SJSA1 (cell line): ENCODE measurements around the gene UBE3D. TPM values are rescaled to one million over a fixed set of nuclear protein-coding genes. Genes with fewer than 3 reads are reported as not detected.
"Not testable (repeated sequence)": the region's sequence is repeated elsewhere in the genome, so short reads cannot be mapped to it uniquely, and the experiment has no call there.

Experiments used
- DNase-seq, 2 experiments: peaks; one replicate each; pipeline ENCODE4 v3.0.0-alpha.2; 2015 to 2020; ENCODE audit warnings: low spot score in 2 of 2, low read depth in 1 of 2
- H3K27ac ChIP-seq: fragments of 250-450 bp; sonication (Bioruptor Pico); 2 replicates; pipeline ENCODE4 v1.5.1; 2020; ENCODE audit warnings: mild to moderate bottlenecking, moderate library complexity
- H3K27me3 ChIP-seq: fragments of 250-450 bp; sonication (Bioruptor Pico); replicated peaks from 2 replicates; pipeline ENCODE4 v1.5.1; 2020; ENCODE audit warnings: mild to moderate bottlenecking, moderate library complexity
- H3K36me3 ChIP-seq: fragments of 250-450 bp; sonication (Bioruptor Pico); 2 replicates; pipeline ENCODE4 v1.5.1; 2020; ENCODE audit warnings: mild to moderate bottlenecking
- H3K4me1 ChIP-seq: fragments of 250-450 bp; sonication (Bioruptor Pico); replicated peaks from 2 replicates; pipeline ENCODE4 v1.6.1; 2021; ENCODE audit warnings: mild to moderate bottlenecking
- H3K4me3 ChIP-seq: fragments of 250-450 bp; sonication (Bioruptor Pico); 2 replicates; pipeline ENCODE4 v1.5.1; 2020; ENCODE audit warnings: mild to moderate bottlenecking
- H3K9me3 ChIP-seq: fragments of 250-450 bp; sonication (Bioruptor Pico); replicated peaks from 2 replicates; pipeline ENCODE4 v1.5.1; 2020; ENCODE audit warnings: mild to moderate bottlenecking
- total RNA-seq: library from RNA; depleted of rRNA; stranded (reverse); fragments of >200 nt; shearing (Covaris generic); gene quantifications from 2 replicates; pipeline ENCODE4 v1.2.3, GENCODE V29; 2014

The UBE3D gene
- total RNA-seq, 1 experiment from 2014 or later = 6.9 TPM

GRCh38 chr6:82908661-82909060 lies 157.0 kb downstream of the UBE3D start:
- Histone ChIP-seq H3K36me3 (no peaks in the 10 kb centered on the region), H3K27me3 (no peaks in the 10 kb centered on the region), H3K27ac (no peak overlapping the region), H3K4me1 (peaks cover 14% of the 10 kb centered on the region), H3K4me3 (no peak overlapping the region), H3K9me3 (no peaks in the 10 kb centered on the region)
- no peak for DNase-seq

- DNase-seq = peak in 1 of 2 experiments; percentile 60
- H3K27me3 ChIP-seq = no peaks in the 10 kb centered on the region
Measured at GRCh38 chr6:82906951-82907350, 158.7 kb downstream of the UBE3D start.

GRCh38 chr6:82906489-82906888 lies 159.2 kb downstream of the UBE3D start:
- DNase-seq = no peak
- H3K27ac ChIP-seq = peak overlapping the region; percentile 14
- no peaks in the 10 kb centered on the region for H3K27me3 ChIP-seq
- no peaks in the 10 kb centered on the region for H3K36me3 ChIP-seq
- H3K4me1 ChIP-seq = peaks cover 14% of the 10 kb centered on the region
- H3K4me3 ChIP-seq = no peak overlapping the region
- no peaks in the 10 kb centered on the region for H3K9me3 ChIP-seq

More at GRCh38 chr6:82906951-82907350, 158.7 kb downstream of the UBE3D start:
- Histone ChIP-seq H3K9me3 (no peaks in the 10 kb centered on the region), H3K4me3 (no peak overlapping the region), H3K4me1 (peaks cover 14% of the 10 kb centered on the region), H3K27ac (peak overlapping the region; percentile 14; the same call in 1 of the 2 replicates), H3K36me3 (no peaks in the 10 kb centered on the region)

GRCh38 chr6:82904860-82905259 lies 160.8 kb downstream of the UBE3D start:
- H3K27me3 ChIP-seq = no peaks in the 10 kb centered on the region
- no peak for DNase-seq
- no peak overlapping the region for H3K27ac ChIP-seq
- H3K4me3 ChIP-seq = no peak overlapping the region
- H3K9me3 ChIP-seq = no peaks in the 10 kb centered on the region
- H3K4me1 ChIP-seq = peaks cover 14% of the 10 kb centered on the region
- H3K36me3 ChIP-seq = no peaks in the 10 kb centered on the region

GRCh38 chr6:82904257-82904656 lies 161.4 kb downstream of the UBE3D start:
- no peak for DNase-seq
- H3K4me1 ChIP-seq = peaks cover 14% of the 10 kb centered on the region
- no peak overlapping the region for H3K27ac ChIP-seq

GRCh38 chr6:82902290-82902689 lies 163.4 kb downstream of the UBE3D start:
- Histone ChIP-seq H3K27ac (no peak overlapping the region), H3K36me3 (no peaks in the 10 kb centered on the region), H3K4me1 (peaks cover 12% of the 10 kb centered on the region), H3K9me3 (no peaks in the 10 kb centered on the region), H3K27me3 (no peaks in the 10 kb centered on the region), H3K4me3 (no peak overlapping the region)
- no peak for DNase-seq

More at GRCh38 chr6:82904257-82904656, 161.4 kb downstream of the UBE3D start:
- Histone ChIP-seq H3K36me3 (no peaks in the 10 kb centered on the region), H3K9me3 (no peaks in the 10 kb centered on the region), H3K4me3 (no peak overlapping the region), H3K27me3 (no peaks in the 10 kb centered on the region)

- H3K9me3 ChIP-seq = no peaks in the 10 kb centered on the region
Measured at GRCh38 chr6:82894653-82895259, 170.9 kb downstream of the UBE3D start.

GRCh38 chr6:82893889-82894652 lies 171.6 kb downstream of the UBE3D start:
- H3K27me3 ChIP-seq = no peaks in the 10 kb centered on the region
- H3K36me3 ChIP-seq = no peaks in the 10 kb centered on the region
- no peaks in the 10 kb centered on the region for H3K4me1 ChIP-seq
- DNase-seq = no peak
- H3K4me3 ChIP-seq = no peak overlapping the region
- H3K27ac ChIP-seq = no peak overlapping the region
- no peaks in the 10 kb centered on the region for H3K9me3 ChIP-seq

More at GRCh38 chr6:82894653-82895259, 170.9 kb downstream of the UBE3D start:
- no peaks in the 10 kb centered on the region for H3K36me3 ChIP-seq
- no peaks in the 10 kb centered on the region for H3K27me3 ChIP-seq
- H3K27ac ChIP-seq = no peak overlapping the region
- H3K4me3 ChIP-seq = no peak overlapping the region
- H3K4me1 ChIP-seq = no peaks in the 10 kb centered on the region
- no peak for DNase-seq

GRCh38 chr6:82891503-82891902 lies 174.1 kb downstream of the UBE3D start:
- not testable (repeated sequence) for H3K27ac ChIP-seq, H3K9me3 ChIP-seq, H3K4me3 ChIP-seq, H3K36me3 ChIP-seq, H3K27me3 ChIP-seq, H3K4me1 ChIP-seq, DNase-seq

GRCh38 chr6:82891076-82891475 lies 174.6 kb downstream of the UBE3D start:
- no peaks in the 10 kb centered on the region for H3K36me3 ChIP-seq
- no peaks in the 10 kb centered on the region for H3K9me3 ChIP-seq
- no peak overlapping the region for H3K4me3 ChIP-seq
- H3K27me3 ChIP-seq = no peaks in the 10 kb centered on the region
- no peaks in the 10 kb centered on the region for H3K4me1 ChIP-seq
- DNase-seq = no peak
- H3K27ac ChIP-seq = no peak overlapping the region

- H3K4me3 ChIP-seq = no peak overlapping the region
- H3K27me3 ChIP-seq = no peaks in the 10 kb centered on the region
- no peak for DNase-seq
- H3K27ac ChIP-seq = no peak overlapping the region
- no peaks in the 10 kb centered on the region for H3K9me3 ChIP-seq
- no peaks in the 10 kb centered on the region for H3K4me1 ChIP-seq
- no peaks in the 10 kb centered on the region for H3K36me3 ChIP-seq
Measured at GRCh38 chr6:82890240-82890639, 175.4 kb downstream of the UBE3D start.

- no peaks in the 10 kb centered on the region for H3K9me3 ChIP-seq
- no peak overlapping the region for H3K4me3 ChIP-seq
- DNase-seq = no peak
- H3K27me3 ChIP-seq = no peaks in the 10 kb centered on the region
- H3K4me1 ChIP-seq = no peaks in the 10 kb centered on the region
- H3K27ac ChIP-seq = no peak overlapping the region
- no peaks in the 10 kb centered on the region for H3K36me3 ChIP-seq
Measured at GRCh38 chr6:82889143-82889542, 176.5 kb downstream of the UBE3D start.

- no peak overlapping the region for H3K4me3 ChIP-seq
- no peak for DNase-seq
- no peaks in the 10 kb centered on the region for H3K36me3 ChIP-seq
Measured at GRCh38 chr6:82882363-82883023, 183.1 kb downstream of the UBE3D start.

GRCh38 chr6:82881519-82881918 lies 184.1 kb downstream of the UBE3D start:
- Histone ChIP-seq H3K4me1 (peaks cover 38% of the 10 kb centered on the region), H3K27me3 (no peaks in the 10 kb centered on the region), H3K9me3 (no peaks in the 10 kb centered on the region), H3K36me3 (no peaks in the 10 kb centered on the region), H3K27ac (no peak overlapping the region), H3K4me3 (no peak overlapping the region)
- DNase-seq = no peak

More at GRCh38 chr6:82882363-82883023, 183.1 kb downstream of the UBE3D start:
- H3K27ac ChIP-seq = no peak overlapping the region
- H3K27me3 ChIP-seq = no peaks in the 10 kb centered on the region
- H3K9me3 ChIP-seq = no peaks in the 10 kb centered on the region
- peaks cover 28% of the 10 kb centered on the region for H3K4me1 ChIP-seq
